Esophagus muscularis mucosa (tissue), 4 donors: ENCODE measurements around the gene CLCN4. TPM values are rescaled to one million over a fixed set of nuclear protein-coding genes. Genes with fewer than 3 reads are reported as not detected.

Source experiments
- DNase-seq: peaks from one replicate; pipeline ENCODE4 v3.0.0-alpha.2; 2017; ENCODE audit errors: extremely low spot score
- H3K27ac ChIP-seq, 4 donors: fragments of 200-600 bp; sonication (generic); replicated peaks in 1 of 4; 1 replicate in 3 of 4; 2 replicates in 1 of 4; pipeline ENCODE4 v1.5.1; 2016 to 2019; ENCODE audit warnings: mild to moderate bottlenecking in 1 of 4
- H3K27me3 ChIP-seq, 4 donors: fragments of 200-600 bp; sonication (generic); one replicate each; pipeline versions ENCODE4 v1.5.1 to v1.6.0; 2016 to 2019
- H3K36me3 ChIP-seq, 4 donors: fragments of 200-600 bp; sonication (generic); one replicate each; pipeline ENCODE4 v1.5.1; 2016 to 2019
- H3K4me1 ChIP-seq, 4 donors: fragments of 200-600 bp; sonication (generic); one replicate each; pipeline ENCODE4 v1.5.1; 2016 to 2019
- H3K4me3 ChIP-seq, 4 donors: fragments of 200-600 bp; sonication (generic); 1 replicate in 2 of 4; 2 replicates in 2 of 4; pipeline ENCODE4 v1.5.1; 2016 to 2019; ENCODE audit warnings: mild to moderate bottlenecking in 4 of 4, moderate library complexity in 1 of 4
- H3K9me3 ChIP-seq, 4 donors: fragments of 200-600 bp; sonication (generic); 1 replicate in 3 of 4; 2 replicates in 1 of 4; pipeline ENCODE4 v1.5.1; 2016 to 2019
- CTCF ChIP-seq, 3 experiments: fragments of 200-600 bp in 2 of 3; fragments of 450-650 bp in 1 of 3; sonication (generic) in 2 of 3; IDR thresholded peaks; one replicate each; pipeline ENCODE4 v1.5.1; 2017 to 2019; ENCODE audit warnings: antibody characterized with exemption in 3 of 3, mild to moderate bottlenecking in 2 of 3, moderate library complexity in 1 of 3
- EP300 ChIP-seq: sonication (generic); formaldehyde crosslinking; IDR thresholded peaks from one replicate; pipeline ENCODE4 v1.6.1; 2017; ENCODE audit warnings: antibody characterized with exemption
- POLR2A ChIP-seq: fragments of 450-650 bp; IDR thresholded peaks from one replicate; pipeline ENCODE4 v1.6.1; 2017; ENCODE audit warnings: antibody characterized with exemption, moderate library complexity, mild to moderate bottlenecking, low read depth
- POLR2AphosphoS5 ChIP-seq, 2 donors: sonication (generic); formaldehyde crosslinking; IDR thresholded peaks; one replicate each; pipeline ENCODE4 v1.6.1; 2017; ENCODE audit warnings: antibody characterized with exemption in 2 of 2
- WGBS: methylation state at CpG from one replicate; pipeline ENCODE4 v1.1.5; 2018; 5-methylcytosine and 5-hydroxymethylcytosine counted together
- intact Hi-C: fragments of 100-400 bp; cut with DNase I; formaldehyde crosslinking; loops from one replicate; pipeline ENCODE4 v1.15.1; 2023
- total RNA-seq, 4 donors: library from RNA; depleted of rRNA; stranded (reverse); fragments of >200 nt; gene quantifications; one replicate each; pipeline versions ENCODE4 v1.1.0 to v1.2.1, GENCODE V29; 2016

Gene CLCN4
- total RNA-seq, 4 donors from 2014 or later = 0.42 to 1.8 (median 1.1) TPM

DNA sequence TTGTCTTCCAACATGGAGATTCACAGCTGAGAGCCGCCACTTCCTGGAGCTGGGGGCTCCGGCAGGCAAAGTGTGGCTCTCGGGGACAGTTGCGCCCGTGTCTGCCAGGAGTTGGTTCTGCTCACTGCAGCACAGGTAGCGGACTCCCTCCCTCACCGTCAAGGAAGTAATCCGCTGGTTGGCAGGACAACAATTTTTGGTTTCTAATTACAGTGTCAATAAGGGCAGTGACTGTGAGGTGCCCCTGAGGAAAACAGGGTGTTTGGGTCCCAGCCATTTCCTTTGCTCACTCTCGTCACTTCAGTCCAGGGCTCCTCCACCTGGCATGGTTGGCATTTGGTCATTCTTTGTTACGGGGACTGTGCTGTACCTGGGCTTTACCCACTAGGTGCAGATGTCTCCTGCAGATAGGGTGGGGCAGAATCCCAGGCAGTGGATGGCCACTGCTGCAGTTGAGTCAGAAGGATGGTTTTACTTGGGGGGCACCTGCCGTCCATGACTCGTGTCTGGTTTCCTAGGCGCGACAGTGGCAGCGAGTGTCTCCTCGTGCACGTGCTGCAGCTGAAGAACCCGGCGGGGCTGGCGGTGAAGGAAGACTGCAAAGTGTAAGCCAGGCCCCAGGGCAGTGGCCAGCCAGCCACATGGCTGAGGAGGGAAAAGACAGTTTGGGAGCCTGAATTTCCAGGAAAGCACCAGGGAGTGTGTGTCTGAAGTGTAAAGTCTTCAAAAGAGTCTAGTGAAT lies 32.1 kb upstream of the CLCN4 start:
- Histone ChIP-seq H3K27ac (no peak overlapping the region), H3K4me1 (peaks cover 5 to 34% (median 32%) of the 10 kb centered on the region in 4 donors), H3K9me3 (no peaks in the 10 kb centered on the region), H3K4me3 (no peak overlapping the region), H3K27me3 (no peaks in the 10 kb centered on the region), H3K36me3 (peaks cover 0 to 59% (median 40%) of the 10 kb centered on the region in 4 donors)
- WGBS = 92% methylated on average over 9 of the region's 20 CpGs
- TF ChIP-seq POLR2A (no peak), CTCF (IDR thresholded peaks at IDR 0.05) (no peak), EP300 (no peak), POLR2AphosphoS5 (IDR thresholded peaks at IDR 0.05) (no peak)
- intact Hi-C loops = no loop called here
- no peak for DNase-seq

DNA sequence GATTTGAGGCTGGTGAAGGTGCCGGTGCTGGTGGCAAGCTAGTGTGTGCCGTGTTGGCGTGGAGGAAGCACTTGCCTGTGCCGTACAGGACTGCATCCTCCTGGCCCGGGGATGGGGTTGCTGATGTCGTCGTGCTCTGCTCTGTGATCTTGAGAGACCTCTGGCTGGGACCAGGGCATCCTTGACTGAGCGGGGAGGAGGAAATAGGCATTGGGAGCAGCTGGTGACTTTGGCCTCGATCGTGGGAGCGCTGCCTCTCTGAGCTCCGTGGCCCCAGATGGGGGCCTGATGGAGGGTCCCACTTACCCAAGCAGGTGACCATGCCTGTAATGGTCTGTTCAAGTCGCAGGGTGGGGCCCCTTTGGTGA lies 31.5 kb upstream of the CLCN4 start:
- Histone ChIP-seq H3K27ac (no peak overlapping the region), H3K9me3 (no peaks in the 10 kb centered on the region), H3K4me1 (peaks cover 5 to 31% (median 27%) of the 10 kb centered on the region in 4 donors), H3K36me3 (peaks cover 0 to 64% (median 45%) of the 10 kb centered on the region in 4 donors), H3K27me3 (no peaks in the 10 kb centered on the region), H3K4me3 (no peak overlapping the region)
- WGBS = 80% methylated on average over 8 of the region's 13 CpGs
- TF ChIP-seq EP300 = no peak
- TF ChIP-seq CTCF (IDR thresholded peaks at IDR 0.05) = no peak
- TF ChIP-seq POLR2A = no peak
- no peak for TF ChIP-seq POLR2AphosphoS5 (IDR thresholded peaks at IDR 0.05)
- intact Hi-C loops = no loop called here
- no peak for DNase-seq

- Histone ChIP-seq H3K4me1 (peaks cover 5 to 24% (median 19%) of the 10 kb centered on the region in 4 donors), H3K27me3 (no peaks in the 10 kb centered on the region), H3K36me3 (peaks cover 0 to 71% (median 49%) of the 10 kb centered on the region in 4 donors), H3K27ac (no peak overlapping the region), H3K9me3 (no peaks in the 10 kb centered on the region), H3K4me3 (no peak overlapping the region)
- intact Hi-C loops = no loop called here
- DNase-seq = no peak
- WGBS = 86% methylated on average over 23 of the region's 23 CpGs
- TF ChIP-seq EP300 = no peak
- TF ChIP-seq POLR2AphosphoS5 (IDR thresholded peaks at IDR 0.05) = no peak
- no peak for TF ChIP-seq CTCF (IDR thresholded peaks at IDR 0.05)
- TF ChIP-seq POLR2A = no peak
Observed at GRCh38 chrX:10126044-10126443, 30.7 kb upstream of the CLCN4 start.

DNA sequence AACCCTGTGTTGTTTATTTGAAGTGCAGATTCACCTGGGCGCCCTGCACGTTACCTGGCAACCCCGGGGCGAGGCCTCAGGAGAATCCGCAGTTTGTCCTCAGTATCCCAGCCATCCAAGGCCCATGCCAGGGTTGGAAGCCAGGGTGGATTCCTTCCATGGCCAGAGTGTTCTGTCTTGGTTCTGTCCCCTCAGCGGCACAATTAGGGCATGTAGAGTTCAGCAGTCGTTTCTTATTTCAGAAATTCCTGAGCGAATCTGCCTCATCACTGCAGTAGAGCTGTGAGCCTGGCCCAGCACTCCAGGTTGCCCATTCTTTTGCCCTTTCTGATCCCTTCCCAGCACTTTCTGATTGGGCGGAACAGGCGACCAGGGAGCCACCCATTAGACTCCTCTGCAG lies 29.9 kb upstream of the CLCN4 start:
- H3K9me3 ChIP-seq = no peaks in the 10 kb centered on the region
- no peaks in the 10 kb centered on the region for H3K27me3 ChIP-seq
- TF ChIP-seq POLR2AphosphoS5 (IDR thresholded peaks at IDR 0.05) = no peak
- TF ChIP-seq CTCF (IDR thresholded peaks at IDR 0.05) = no peak
- TF ChIP-seq POLR2A = no peak
- TF ChIP-seq EP300 = no peak
- intact Hi-C loops = no loop called here
- peaks cover 0 to 79% (median 51%) of the 10 kb centered on the region in 4 donors for H3K36me3 ChIP-seq
- no peak overlapping the region for H3K27ac ChIP-seq
- WGBS = 86% methylated on average over 10 of the region's 10 CpGs
- no peak for DNase-seq
- H3K4me1 ChIP-seq = peaks cover 5 to 16% (median 11%) of the 10 kb centered on the region in 4 donors
- H3K4me3 ChIP-seq = no peak overlapping the region

- DNase-seq = no peak
- Histone ChIP-seq H3K27ac (no peak overlapping the region), H3K4me1 (peaks cover 0 to 2% (median 0%) of the 10 kb centered on the region in 4 donors), H3K27me3 (no peaks in the 10 kb centered on the region), H3K9me3 (no peaks in the 10 kb centered on the region), H3K4me3 (no peak overlapping the region), H3K36me3 (peaks cover 0 to 83% (median 54%) of the 10 kb centered on the region in 4 donors)
- TF ChIP-seq POLR2AphosphoS5 (IDR thresholded peaks at IDR 0.05) (no peak), EP300 (no peak), CTCF (IDR thresholded peaks at IDR 0.05) (no peak), POLR2A (no peak)
- intact Hi-C loops = no loop called here
- 93% methylated on average over 3 of the region's 17 CpGs for WGBS
Observed at GRCh38 chrX:10128386-10128785, 28.4 kb upstream of the CLCN4 start.
